GM12878 (cell line): ENCODE data around the gene PLXNA4. TPM values are rescaled to one million over a fixed set of nuclear protein-coding genes. Genes with fewer than 3 reads are reported as not detected.

ENCODE experiments used
- ATAC-seq: fragments of 200-7000 bp; cut with Tn5 transposase; 3 replicates; pipeline ENCODE4 v1.9.1; 2020; ENCODE audit warnings: mild to moderate bottlenecking, moderate library complexity
- BruUV-seq: library from RNA; stranded (reverse); fragments of 400-500 nt; replicated peaks from 2 replicates; lab custom pipeline; 2021; lab: Mats Ljungman, UMichigan
- CTCF ChIA-PET: fragments of 300-600 bp; sonication (Branson Sonifier 250); formaldehyde crosslinking; extraction: SDS; loops from one replicate; lab custom pipeline; 2021; ENCODE audit warnings: inconsistent platforms; lab: Yijun Ruan, JAX
- POLR2A ChIA-PET: fragments of 350-600 bp; formaldehyde crosslinking; extraction: SDS; loops from one replicate; lab custom pipeline; 2021; ENCODE audit warnings: inconsistent platforms; lab: Charles Lee
- RAD21 ChIA-PET: fragments of 300-600 bp; sonication (Branson Sonifier 250); formaldehyde crosslinking; loops from one replicate; lab custom pipeline; 2023; ENCODE audit warnings: antibody characterized with exemption; ENCODE audit not compliant: unreplicated experiment; lab: Charles Lee
- SMC1A ChIA-PET: fragments of 300-600 bp; sonication (Branson Sonifier 250); formaldehyde crosslinking; loops from one replicate; lab custom pipeline; 2023; ENCODE audit not compliant: unreplicated experiment, uncharacterized antibody; lab: Charles Lee
- DNase-seq: peaks from one replicate; pipeline ENCODE4 v3.0.0-alpha.2; 2011; ENCODE audit warnings: low read depth, low spot score
- FAIRE-seq: peaks from 3 replicates; lab custom pipeline; 2011; peaks lifted over from hg19 to GRCh38; lab: Jason Lieb, UNC
- H2AFZ ChIP-seq: 2 replicates; pipeline ENCODE4 v1.6.0; 2011; ENCODE audit warnings: low read depth, low read length, control low read depth; ENCODE audit not compliant: control insufficient read depth
- H3K27ac ChIP-seq: 2 replicates; pipeline ENCODE4 v1.5.1; 2011; ENCODE audit warnings: control low read depth; ENCODE audit not compliant: control insufficient read depth, insufficient read depth
- H3K27me3 ChIP-seq, 2 experiments: replicated peaks in 1 of 2; 2 replicates each; pipeline versions ENCODE4 v1.6.0 to v1.6.1; 2011; ENCODE audit warnings: low read length in 1 of 2; ENCODE audit not compliant: control insufficient read depth in 2 of 2, insufficient read depth in 2 of 2
- H3K36me3 ChIP-seq, 2 experiments: 2 replicates each; pipeline ENCODE4 v1.5.1; 2011; ENCODE audit warnings: low read length in 1 of 2; ENCODE audit not compliant: control insufficient read depth in 2 of 2, insufficient read depth in 2 of 2
- H3K4me1 ChIP-seq: 2 replicates; pipeline ENCODE4 v1.6.1; 2011; ENCODE audit warnings: mild to moderate bottlenecking, low read length, moderate library complexity, mixed read lengths; ENCODE audit not compliant: control insufficient read depth, insufficient read depth
- H3K4me2 ChIP-seq: 2 replicates; pipeline ENCODE4 v1.6.0; 2011; ENCODE audit warnings: control low read depth; ENCODE audit not compliant: control insufficient read depth, insufficient read depth
- H3K4me3 ChIP-seq: fragments of 200-600 bp; sonication (generic); 2 replicates; pipeline ENCODE4 v1.5.1; 2016
- H3K79me2 ChIP-seq: 2 replicates; pipeline ENCODE4 v1.6.0; 2011; ENCODE audit warnings: low read length; ENCODE audit not compliant: control insufficient read depth, insufficient read depth
- H3K9ac ChIP-seq: 2 replicates; pipeline ENCODE4 v1.8.0; 2011; ENCODE audit warnings: low read length, control low read depth, mixed read lengths; ENCODE audit not compliant: control insufficient read depth, insufficient read depth
- H3K9me3 ChIP-seq: replicated peaks from 3 replicates; pipeline ENCODE4 v1.5.1; 2011; ENCODE audit warnings: mild to moderate bottlenecking, low read length; ENCODE audit not compliant: control insufficient read depth, insufficient read depth
- H4K20me1 ChIP-seq: 2 replicates; pipeline ENCODE4 v1.6.0; 2011; ENCODE audit not compliant: control insufficient read depth, insufficient read depth
- IKZF1 ChIP-seq: fragments of 450-650 bp; conservative IDR thresholded peaks from 2 replicates; pipeline ENCODE4 v1.6.1; 2017; ENCODE audit warnings: antibody characterized with exemption, mild to moderate bottlenecking
- LARP7 ChIP-seq: fragments of 450-650 bp; IDR thresholded peaks from 2 replicates; pipeline ENCODE4 v1.6.1; 2017; ENCODE audit warnings: mild to moderate bottlenecking
- PAX8 ChIP-seq: fragments of 450-650 bp; IDR thresholded peaks from 2 replicates; pipeline ENCODE4 v1.6.1; 2017; ENCODE audit warnings: mild to moderate bottlenecking, moderate library complexity
- POLR2AphosphoS5 ChIP-seq: IDR thresholded peaks from 2 replicates; pipeline ENCODE4 v1.6.1; 2011; ENCODE audit warnings: mild to moderate bottlenecking, low read length, inconsistent platforms
- SIX5 ChIP-seq: IDR thresholded peaks from 2 replicates; pipeline ENCODE4 v1.6.1; 2011; ENCODE audit warnings: mild to moderate bottlenecking, low read depth, low read length, moderate library complexity; ENCODE audit not compliant: severe bottlenecking
- STAT1 ChIP-seq: fragments of 450-650 bp; conservative IDR thresholded peaks from 2 replicates; pipeline ENCODE4 v1.6.1; 2014; ENCODE audit warnings: antibody characterized with exemption, mild to moderate bottlenecking
- ZNF622 ChIP-seq: fragments of 450-650 bp; IDR thresholded peaks from 2 replicates; pipeline ENCODE4 v1.6.1; 2017; ENCODE audit warnings: mild to moderate bottlenecking, inconsistent platforms
- WGBS: methylation state at CpG from one replicate; pipeline ENCODE4 v1.1.6; 2016; ENCODE audit warnings: low lambda C conversion rate; ENCODE audit not compliant: insufficient replicate concordance, insufficient coverage; ENCODE audit errors: missing lambda C conversion rate; 5-methylcytosine and 5-hydroxymethylcytosine counted together
- in situ Hi-C: fragments of 300-500 bp; cut with MboI; formaldehyde crosslinking; loops from 9 replicates; pipeline ENCODE4 v1.14.3; 2018; ENCODE audit warnings: mixed read lengths
- intact Hi-C: fragments of 100-400 bp; cut with micrococcal nuclease; formaldehyde crosslinking; loops from one replicate; pipeline ENCODE4 v1.14.2; 2022; ENCODE audit not compliant: unreplicated experiment
- polyA plus RNA-seq, 11 experiments: library from polyadenylated mRNA; depleted of rRNA in 4 of 11; unstranded in 6 of 11; stranded (reverse) in 5 of 11; fragments of >200 nt; fragmentation: Nextera tagmentation in 4 of 11; fragmentation: Illumina TruSeq in 1 of 11; extraction: Ambion mirVana in 4 of 11; extraction: Trizol in 1 of 11; gene quantifications; 1 replicate in 1 of 11; 2 replicates in 10 of 11; pipeline versions ENCODE4 v1.2.1 to v1.2.3, GENCODE V29; 2011 to 2016; ENCODE audit warnings: inconsistent platforms in 2 of 11, missing spikeins in 2 of 11, low read depth in 1 of 11
- total RNA-seq, 4 experiments: library from RNA; depleted of rRNA in 3 of 4; stranded (reverse); fragments of >200 nt in 3 of 4; fragmentation: Illumina TruSeq in 1 of 4; extraction: Trizol in 1 of 4; gene quantifications; 2 replicates each; pipeline versions ENCODE4 v1.2.1 to v1.2.3, GENCODE V29; 2013 to 2021
- TF ChIP-seq, protein P1 (sequence below): IDR thresholded peaks from 2 replicates; pipeline ENCODE4 v1.6.1; 2011; ENCODE audit warnings: borderline replicate concordance, low read depth, mild to moderate bottlenecking, moderate library complexity, low read length; ENCODE audit not compliant: insufficient read depth, poor library complexity, severe bottlenecking
- TF ChIP-seq, protein P2 (sequence below): IDR thresholded peaks from 2 replicates; pipeline ENCODE4 v1.6.1; 2011; ENCODE audit warnings: borderline replicate concordance, low read depth, mild to moderate bottlenecking, moderate library complexity, mixed read lengths, low read length; ENCODE audit not compliant: insufficient read depth; ENCODE audit errors: extremely low read length
- TF ChIP-seq, protein P3 (sequence below): IDR thresholded peaks from 2 replicates; pipeline ENCODE4 v1.6.1; 2012; ENCODE audit warnings: low read length, inconsistent platforms

The PLXNA4 gene
- total and polyA plus RNA-seq, 10 of the 15 experiments (the other 5 are each of a cell fraction or from before 2014, with no cell fraction given): 0.03 TPM; not detected in 9

DNA sequence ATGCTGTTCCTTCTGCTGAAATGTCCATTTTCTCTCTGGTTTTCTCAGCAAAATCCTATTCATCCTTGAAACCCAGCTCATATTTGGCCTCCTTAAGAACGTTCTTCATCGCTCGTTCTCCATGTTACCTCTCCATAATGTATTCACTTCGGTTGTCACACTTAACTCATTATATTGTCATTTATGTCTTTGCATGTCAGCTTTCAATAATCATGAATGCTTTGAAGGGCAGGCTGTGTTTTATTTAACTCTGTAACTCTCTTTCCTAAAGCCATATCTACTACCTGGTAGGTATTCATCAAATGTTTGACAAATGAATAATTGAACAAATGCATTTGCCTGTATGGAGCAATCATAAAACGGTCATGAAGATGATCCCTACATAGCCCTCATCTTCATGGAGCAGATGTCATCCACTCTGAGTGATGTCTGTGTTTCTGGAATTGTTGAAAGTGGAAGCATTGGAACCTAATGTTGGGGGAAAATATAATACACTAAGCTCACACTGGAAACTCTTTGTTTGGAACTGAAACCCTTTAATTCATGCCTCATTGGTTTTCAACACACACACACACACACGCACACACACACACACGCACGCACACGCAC, 303.4 kb downstream of the PLXNA4 start:
- in situ Hi-C loops: no loop called here
- ATAC-seq: no peak
- Histone ChIP-seq H2AFZ (no peak overlapping the region), H3K27me3 (no peaks in the 10 kb centered on the region), H3K9ac (no peak overlapping the region), H3K4me3 (no peak overlapping the region), H4K20me1 (no peaks in the 10 kb centered on the region), H3K4me1 (no peaks in the 10 kb centered on the region), H3K4me2 (no peak overlapping the region), H3K9me3 (no peaks in the 10 kb centered on the region), H3K27ac (no peak overlapping the region), H3K79me2 (no peaks in the 10 kb centered on the region), H3K36me3 (no peaks in the 10 kb centered on the region)
- RAD21 ChIA-PET: no interaction called here
- WGBS: 45% methylated on average over 9 of the region's 9 CpGs
- no peak for TF ChIP-seq LARP7
- no peak for TF ChIP-seq PAX8
- no peak for TF ChIP-seq IKZF1
- TF ChIP-seq SIX5: no peak
- TF ChIP-seq, protein P1, sequence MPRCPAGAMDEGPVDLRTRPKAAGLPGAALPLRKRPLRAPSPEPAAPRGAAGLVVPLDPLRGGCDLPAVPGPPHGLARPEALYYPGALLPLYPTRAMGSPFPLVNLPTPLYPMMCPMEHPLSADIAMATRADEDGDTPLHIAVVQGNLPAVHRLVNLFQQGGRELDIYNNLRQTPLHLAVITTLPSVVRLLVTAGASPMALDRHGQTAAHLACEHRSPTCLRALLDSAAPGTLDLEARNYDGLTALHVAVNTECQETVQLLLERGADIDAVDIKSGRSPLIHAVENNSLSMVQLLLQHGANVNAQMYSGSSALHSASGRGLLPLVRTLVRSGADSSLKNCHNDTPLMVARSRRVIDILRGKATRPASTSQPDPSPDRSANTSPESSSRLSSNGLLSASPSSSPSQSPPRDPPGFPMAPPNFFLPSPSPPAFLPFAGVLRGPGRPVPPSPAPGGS: no peak
- no peak for TF ChIP-seq ZNF622
- no peak for TF ChIP-seq POLR2AphosphoS5
- TF ChIP-seq, protein P2, sequence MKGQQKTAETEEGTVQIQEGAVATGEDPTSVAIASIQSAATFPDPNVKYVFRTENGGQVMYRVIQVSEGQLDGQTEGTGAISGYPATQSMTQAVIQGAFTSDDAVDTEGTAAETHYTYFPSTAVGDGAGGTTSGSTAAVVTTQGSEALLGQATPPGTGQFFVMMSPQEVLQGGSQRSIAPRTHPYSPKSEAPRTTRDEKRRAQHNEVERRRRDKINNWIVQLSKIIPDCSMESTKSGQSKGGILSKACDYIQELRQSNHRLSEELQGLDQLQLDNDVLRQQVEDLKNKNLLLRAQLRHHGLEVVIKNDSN: no peak
- TF ChIP-seq STAT1: no peak
- TF ChIP-seq, protein P3, sequence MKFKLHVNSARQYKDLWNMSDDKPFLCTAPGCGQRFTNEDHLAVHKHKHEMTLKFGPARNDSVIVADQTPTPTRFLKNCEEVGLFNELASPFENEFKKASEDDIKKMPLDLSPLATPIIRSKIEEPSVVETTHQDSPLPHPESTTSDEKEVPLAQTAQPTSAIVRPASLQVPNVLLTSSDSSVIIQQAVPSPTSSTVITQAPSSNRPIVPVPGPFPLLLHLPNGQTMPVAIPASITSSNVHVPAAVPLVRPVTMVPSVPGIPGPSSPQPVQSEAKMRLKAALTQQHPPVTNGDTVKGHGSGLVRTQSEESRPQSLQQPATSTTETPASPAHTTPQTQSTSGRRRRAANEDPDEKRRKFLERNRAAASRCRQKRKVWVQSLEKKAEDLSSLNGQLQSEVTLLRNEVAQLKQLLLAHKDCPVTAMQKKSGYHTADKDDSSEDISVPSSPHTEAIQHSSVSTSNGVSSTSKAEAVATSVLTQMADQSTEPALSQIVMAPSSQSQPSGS: no peak
- SMC1A ChIA-PET: no interaction called here
- intact Hi-C loops: no loop called here
- BruUV-seq: no TSS peak
- POLR2A ChIA-PET: no interaction called here
- CTCF ChIA-PET: no interaction called here
- FAIRE-seq: no peak
- no peak for DNase-seq
